Panc1 (cell line): ENCODE results near the gene MACROD2. TPM values are rescaled to one million over a fixed set of nuclear protein-coding genes. Genes with fewer than 3 reads are reported as not detected.
A peak's percentile ranks its signal among the peaks of the same experiment; 100 is the strongest.

Experiments used
- ATAC-seq: fragments of 200-7000 bp; cut with Tn5 transposase; 2 replicates; pipeline ENCODE4 v1.9.1; 2020; ENCODE audit warnings: mild to moderate bottlenecking, moderate library complexity
- BruUV-seq: library from RNA; stranded (reverse); fragments of 400-500 nt; replicated peaks from 2 replicates; lab custom pipeline; 2021; lab: Mats Ljungman, UMichigan
- CTCF ChIA-PET: fragments of 300-600 bp; sonication (Branson Sonifier 250); formaldehyde crosslinking; loops from one replicate; lab custom pipeline; 2022; ENCODE audit warnings: antibody characterized with exemption; lab: Charles Lee
- POLR2A ChIA-PET: fragments of 300-600 bp; sonication (Branson Sonifier 250); formaldehyde crosslinking; loops from one replicate; lab custom pipeline; 2022; ENCODE audit warnings: antibody characterized with exemption; lab: Charles Lee
- DNase-seq: peaks from one replicate; pipeline ENCODE4 v3.0.0-alpha.2; 2010; ENCODE audit warnings: low read depth, low spot score
- H3K27ac ChIP-seq: 2 replicates; pipeline ENCODE4 v1.5.1; 2011; ENCODE audit warnings: mild to moderate bottlenecking, low read length, inconsistent platforms
- H3K27me3 ChIP-seq: fragments of 200-500 bp; sonication (Bioruptor generic); 2 replicates; pipeline ENCODE4 v1.6.0; 2014; ENCODE audit warnings: low read length, inconsistent platforms; ENCODE audit not compliant: control insufficient read depth, insufficient read depth
- H3K36me3 ChIP-seq: fragments of 200-500 bp; sonication (Bioruptor generic); 2 replicates; pipeline ENCODE4 v1.5.1; 2014; ENCODE audit warnings: inconsistent platforms, mild to moderate bottlenecking, low read length, moderate library complexity; ENCODE audit not compliant: control insufficient read depth, insufficient read depth
- H3K4me1 ChIP-seq: 2 replicates; pipeline ENCODE4 v1.5.1; 2011; ENCODE audit warnings: inconsistent platforms, mild to moderate bottlenecking, low read length, moderate library complexity; ENCODE audit not compliant: control insufficient read depth, insufficient read depth
- H3K4me3 ChIP-seq, 2 experiments: 2 replicates each; pipeline ENCODE4 v1.5.1; 2011 to 2012; ENCODE audit warnings: low read depth in 2 of 2, low read length in 2 of 2, mild to moderate bottlenecking in 2 of 2, inconsistent platforms in 1 of 2, moderate library complexity in 1 of 2
- H3K9me3 ChIP-seq: fragments of 200-500 bp; sonication (Bioruptor generic); 2 replicates; pipeline ENCODE4 v1.5.1; 2014; ENCODE audit warnings: low read depth, mild to moderate bottlenecking, inconsistent platforms, low read length, moderate library complexity; ENCODE audit not compliant: control insufficient read depth, insufficient read depth
- CTCF ChIP-seq: fragments of 450-650 bp; IDR thresholded peaks from 2 replicates; pipeline ENCODE4 v1.5.1; 2017; ENCODE audit warnings: mild to moderate bottlenecking
- POLR2AphosphoS5 ChIP-seq: IDR thresholded peaks from 2 replicates; pipeline ENCODE4 v1.6.1; 2012; ENCODE audit warnings: mild to moderate bottlenecking, low read depth, low read length, moderate library complexity
- SIN3A ChIP-seq: IDR thresholded peaks from 2 replicates; pipeline ENCODE4 v1.6.1; 2012; ENCODE audit warnings: low read depth, mild to moderate bottlenecking, low read length, moderate library complexity, borderline replicate concordance; ENCODE audit not compliant: insufficient read depth
- TCF7L2 ChIP-seq: IDR thresholded peaks from 2 replicates; pipeline ENCODE4 v1.6.1; 2011; ENCODE audit warnings: mild to moderate bottlenecking, low read depth, low read length, inconsistent platforms
- in situ Hi-C: cut with HindIII; loops from 2 replicates; pipeline ENCODE4 v1.10.0; 2016; ENCODE audit warnings: low sequenced_read_pairs, low pct_unique_long_range_greater_than_20kb
- intact Hi-C: fragments of 100-400 bp; cut with micrococcal nuclease; formaldehyde crosslinking; loops from one replicate; pipeline ENCODE4 v1.10.0; 2022; ENCODE audit not compliant: unreplicated experiment
- total RNA-seq: library from RNA; stranded (reverse); gene quantifications from one replicate; pipeline ENCODE4 v1.2.1, GENCODE V29; 2021; ENCODE audit not compliant: unreplicated experiment
- TF ChIP-seq, protein P1 (sequence below), 2 experiments: IDR thresholded peaks; 2 replicates each; pipeline ENCODE4 v1.6.1; 2011 to 2012; ENCODE audit warnings: low read depth in 2 of 2, control low read depth in 1 of 2, low read length in 1 of 2, mild to moderate bottlenecking in 1 of 2, moderate library complexity in 1 of 2; ENCODE audit not compliant: insufficient read depth in 1 of 2

The MACROD2 gene
- total RNA-seq, 1 experiment from 2014 or later = 1.2 TPM

- Histone ChIP-seq H3K27ac (no peak overlapping the region), H3K36me3 (no peaks in the 10 kb centered on the region), H3K27me3 (no peaks in the 10 kb centered on the region), H3K4me3 (no peak overlapping the region), H3K4me1 (no peaks in the 10 kb centered on the region), H3K9me3 (no peaks in the 10 kb centered on the region)
- POLR2A ChIA-PET = no interaction called here
- no TSS peak for BruUV-seq
- no peak for ATAC-seq
- TF ChIP-seq SIN3A (no peak), TCF7L2 (no peak), POLR2AphosphoS5 (no peak), CTCF (no peak)
- TF ChIP-seq, protein P1, sequence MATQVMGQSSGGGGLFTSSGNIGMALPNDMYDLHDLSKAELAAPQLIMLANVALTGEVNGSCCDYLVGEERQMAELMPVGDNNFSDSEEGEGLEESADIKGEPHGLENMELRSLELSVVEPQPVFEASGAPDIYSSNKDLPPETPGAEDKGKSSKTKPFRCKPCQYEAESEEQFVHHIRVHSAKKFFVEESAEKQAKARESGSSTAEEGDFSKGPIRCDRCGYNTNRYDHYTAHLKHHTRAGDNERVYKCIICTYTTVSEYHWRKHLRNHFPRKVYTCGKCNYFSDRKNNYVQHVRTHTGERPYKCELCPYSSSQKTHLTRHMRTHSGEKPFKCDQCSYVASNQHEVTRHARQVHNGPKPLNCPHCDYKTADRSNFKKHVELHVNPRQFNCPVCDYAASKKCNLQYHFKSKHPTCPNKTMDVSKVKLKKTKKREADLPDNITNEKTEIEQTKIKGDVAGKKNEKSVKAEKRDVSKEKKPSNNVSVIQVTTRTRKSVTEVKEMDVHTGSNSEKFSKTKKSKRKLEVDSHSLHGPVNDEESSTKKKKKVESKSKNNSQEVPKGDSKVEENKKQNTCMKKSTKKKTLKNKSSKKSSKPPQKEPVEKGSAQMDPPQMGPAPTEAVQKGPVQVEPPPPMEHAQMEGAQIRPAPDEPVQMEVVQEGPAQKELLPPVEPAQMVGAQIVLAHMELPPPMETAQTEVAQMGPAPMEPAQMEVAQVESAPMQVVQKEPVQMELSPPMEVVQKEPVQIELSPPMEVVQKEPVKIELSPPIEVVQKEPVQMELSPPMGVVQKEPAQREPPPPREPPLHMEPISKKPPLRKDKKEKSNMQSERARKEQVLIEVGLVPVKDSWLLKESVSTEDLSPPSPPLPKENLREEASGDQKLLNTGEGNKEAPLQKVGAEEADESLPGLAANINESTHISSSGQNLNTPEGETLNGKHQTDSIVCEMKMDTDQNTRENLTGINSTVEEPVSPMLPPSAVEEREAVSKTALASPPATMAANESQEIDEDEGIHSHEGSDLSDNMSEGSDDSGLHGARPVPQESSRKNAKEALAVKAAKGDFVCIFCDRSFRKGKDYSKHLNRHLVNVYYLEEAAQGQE (IDR thresholded peaks at IDR 0.05; ENCODE audit: insufficient read depth in 1 of 2, low read depth in 2 of 2, low read length in 1 of 2) = no peak
- no peak for DNase-seq
- intact Hi-C loops = no loop called here
- CTCF ChIA-PET = no interaction called here
- in situ Hi-C loops = no loop called here
Observed at GRCh38 chr20:15756754-15757115, 1761.4 kb downstream of the MACROD2 start.

DNA sequence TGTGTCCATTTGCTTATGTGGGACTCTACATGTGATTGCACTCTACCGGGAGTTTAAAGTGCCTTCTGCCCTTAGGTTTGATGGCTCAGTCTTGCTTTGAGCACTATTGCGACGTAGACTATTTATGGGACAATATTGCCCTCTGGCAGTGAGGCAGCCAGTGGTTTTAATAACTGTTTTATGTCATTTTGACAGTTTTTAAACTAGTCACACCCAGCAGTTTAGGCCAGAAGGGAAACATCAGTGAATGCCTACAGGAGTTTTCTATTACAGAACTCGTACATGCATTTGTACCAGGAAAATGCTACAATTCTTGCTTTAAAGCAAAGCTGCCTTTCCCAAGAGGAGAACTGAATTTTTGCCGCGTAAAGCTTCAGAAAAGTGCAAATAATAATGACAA is 1764.3 kb downstream of the MACROD2 start:
- in situ Hi-C loops (no loop called here), intact Hi-C loops (no loop called here)
- Histone ChIP-seq H3K27me3 (no peaks in the 10 kb centered on the region), H3K27ac (no peak overlapping the region), H3K4me3 (no peak overlapping the region), H3K36me3 (no peaks in the 10 kb centered on the region), H3K4me1 (no peaks in the 10 kb centered on the region), H3K9me3 (no peaks in the 10 kb centered on the region)
- BruUV-seq = no TSS peak
- no peak for DNase-seq
- CTCF ChIA-PET = no interaction called here
- TF ChIP-seq CTCF = 0 out of 2 replicates have a peak, but pooled peaks have one; percentile 9
- no peak for TF ChIP-seq POLR2AphosphoS5
- no peak for ATAC-seq
- POLR2A ChIA-PET = no interaction called here
